ENCODE measurements around the gene CLVS2.

- TF ChIP-seq CEBPB (IDR thresholded peaks at IDR 0.05) (no peak), RAD21 (IDR thresholded peaks at IDR 0.05; ENCODE audit: low read depth) (no peak), TAF1 (IDR thresholded peaks at IDR 0.05; ENCODE audit: low read depth) (no peak), REST (IDR thresholded peaks at IDR 0.05; ENCODE audit: low read depth) (no peak), EP300 (IDR thresholded peaks at IDR 0.05; ENCODE audit: borderline replicate concordance) (no peak), EGR1 (IDR thresholded peaks at IDR 0.05) (no peak), CREB1 (IDR thresholded peaks at IDR 0.05; ENCODE audit: low read depth) (no peak), YY1 (IDR thresholded peaks at IDR 0.05; ENCODE audit: low read depth) (no peak), TEAD4 (IDR thresholded peaks at IDR 0.05) (no peak), FOXM1 (IDR thresholded peaks at IDR 0.05; ENCODE audit: borderline replicate concordance, low read depth) (no peak)
Measured at GRCh38 chr6:123091896-123092271, 95.8 kb downstream of the CLVS2 start.

Data from Ishikawa (cell line).